HG03039 (cell line): ENCODE data around the gene PTOV1.
A peak's percentile ranks its signal among the peaks of the same experiment; 100 is the strongest.

Experiments used
- ATAC-seq: cut with Tn5 transposase; IDR thresholded peaks from one replicate; pipeline ENCODE4 v1.9.1; 2021; ENCODE audit warnings: mild to moderate bottlenecking, moderate library complexity; ENCODE audit not compliant: unreplicated experiment

Gene PTOV1

DNA sequence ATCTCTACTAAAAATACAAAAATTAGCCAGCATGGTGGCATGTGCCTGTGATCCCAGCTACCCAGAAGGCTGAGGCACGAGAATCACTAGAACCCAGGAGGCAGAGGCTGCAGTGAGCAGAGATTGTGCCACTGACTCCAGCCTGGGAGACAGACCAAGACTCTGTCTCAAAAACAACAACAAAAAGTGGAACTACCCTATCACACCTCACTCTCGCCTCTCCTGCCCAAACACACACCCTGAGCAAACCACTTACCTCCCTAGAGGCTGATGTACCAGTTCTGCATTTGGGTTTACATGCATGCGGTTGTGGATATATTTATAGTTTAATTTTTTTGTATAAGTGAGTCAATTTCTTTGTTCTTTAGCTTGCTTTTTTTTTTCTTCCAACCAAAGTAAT lies 7.7 kb upstream of the PTOV1 start:
- ATAC-seq = no peak

DNA sequence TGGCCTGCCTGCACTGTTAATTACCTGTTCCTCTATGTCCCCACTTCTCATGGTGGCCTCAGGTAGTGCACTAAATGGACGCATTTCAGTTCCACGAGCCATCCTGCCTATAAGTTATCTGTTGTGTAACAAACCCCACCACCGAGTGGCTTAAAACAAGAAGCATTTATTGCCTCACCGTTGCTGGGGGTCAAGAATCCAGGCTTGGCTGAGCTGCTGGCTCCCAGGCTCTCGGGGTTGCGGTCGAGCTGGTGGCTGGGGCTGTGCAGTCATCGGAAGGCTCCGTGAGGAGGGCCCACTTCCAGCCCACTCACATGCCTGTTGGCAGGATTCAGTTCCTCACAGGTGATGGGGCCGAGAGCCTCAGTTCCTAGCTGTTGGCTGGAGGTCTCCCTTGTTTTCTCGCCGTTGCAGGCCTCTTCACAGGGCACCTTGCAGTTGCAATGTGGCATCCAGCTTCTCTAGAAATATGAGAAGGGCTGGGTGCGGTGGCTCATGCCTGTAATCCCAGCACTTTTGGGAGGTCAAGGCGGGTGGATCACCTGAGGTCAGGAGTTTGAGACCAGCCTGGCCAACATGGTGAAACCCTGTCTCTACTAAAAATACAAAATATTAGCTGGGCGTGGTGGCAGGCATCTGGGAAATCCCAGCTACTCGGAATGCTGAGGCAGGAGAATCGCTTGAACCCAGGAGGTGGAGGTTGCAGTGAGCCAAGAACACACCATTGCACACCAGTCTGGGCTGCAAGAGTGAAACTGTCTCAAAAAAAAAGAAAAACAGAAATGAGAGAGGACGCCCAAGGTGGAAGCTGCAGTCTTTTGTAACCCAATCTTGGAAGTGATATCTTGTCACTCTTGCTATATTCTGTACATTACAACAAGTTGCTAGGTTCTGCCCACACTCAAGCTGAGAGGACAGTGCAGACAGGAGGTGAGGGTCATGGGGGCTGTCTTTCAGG lies 6.5 kb upstream of the PTOV1 start:
- ATAC-seq = no peak

DNA sequence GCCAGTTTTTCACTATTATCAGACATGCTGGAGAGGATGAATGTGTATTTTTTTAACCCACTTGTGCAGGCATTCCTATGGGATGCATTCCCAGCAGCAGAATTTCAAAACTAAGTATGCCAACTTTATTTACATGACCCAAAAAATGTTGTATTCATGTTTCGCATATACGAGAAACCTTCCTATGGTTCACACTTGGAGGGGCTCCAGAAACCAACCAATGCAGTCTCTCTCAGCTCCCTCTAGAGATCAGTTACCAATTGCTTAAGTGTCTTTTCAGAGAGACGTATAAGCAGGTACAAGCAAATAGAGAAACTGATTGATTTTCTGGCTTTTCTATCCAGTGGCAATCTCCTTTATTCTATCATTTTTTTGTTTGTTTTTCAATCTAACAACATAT lies 5.5 kb upstream of the PTOV1 start:
- ATAC-seq = no peak

DNA sequence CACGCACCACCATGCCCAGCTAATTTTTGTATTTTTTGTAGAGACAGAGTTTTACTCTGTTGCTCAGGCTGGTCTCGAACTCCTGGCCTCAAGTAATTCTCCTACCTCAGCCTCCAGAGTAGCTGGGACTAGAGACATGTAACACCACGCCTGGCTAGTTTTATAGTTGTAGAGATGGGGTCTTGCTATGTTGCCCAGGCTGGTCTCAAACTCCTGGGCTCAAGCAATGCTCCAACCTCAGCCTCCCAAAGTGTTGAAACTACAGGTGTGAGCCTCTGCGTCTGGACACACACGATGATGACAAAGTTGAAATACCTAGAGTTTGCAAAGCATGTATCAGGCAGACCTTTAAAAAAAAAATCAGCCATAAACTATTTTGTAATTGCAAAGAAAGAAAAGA lies 4.6 kb upstream of the PTOV1 start:
- no peak for ATAC-seq

DNA sequence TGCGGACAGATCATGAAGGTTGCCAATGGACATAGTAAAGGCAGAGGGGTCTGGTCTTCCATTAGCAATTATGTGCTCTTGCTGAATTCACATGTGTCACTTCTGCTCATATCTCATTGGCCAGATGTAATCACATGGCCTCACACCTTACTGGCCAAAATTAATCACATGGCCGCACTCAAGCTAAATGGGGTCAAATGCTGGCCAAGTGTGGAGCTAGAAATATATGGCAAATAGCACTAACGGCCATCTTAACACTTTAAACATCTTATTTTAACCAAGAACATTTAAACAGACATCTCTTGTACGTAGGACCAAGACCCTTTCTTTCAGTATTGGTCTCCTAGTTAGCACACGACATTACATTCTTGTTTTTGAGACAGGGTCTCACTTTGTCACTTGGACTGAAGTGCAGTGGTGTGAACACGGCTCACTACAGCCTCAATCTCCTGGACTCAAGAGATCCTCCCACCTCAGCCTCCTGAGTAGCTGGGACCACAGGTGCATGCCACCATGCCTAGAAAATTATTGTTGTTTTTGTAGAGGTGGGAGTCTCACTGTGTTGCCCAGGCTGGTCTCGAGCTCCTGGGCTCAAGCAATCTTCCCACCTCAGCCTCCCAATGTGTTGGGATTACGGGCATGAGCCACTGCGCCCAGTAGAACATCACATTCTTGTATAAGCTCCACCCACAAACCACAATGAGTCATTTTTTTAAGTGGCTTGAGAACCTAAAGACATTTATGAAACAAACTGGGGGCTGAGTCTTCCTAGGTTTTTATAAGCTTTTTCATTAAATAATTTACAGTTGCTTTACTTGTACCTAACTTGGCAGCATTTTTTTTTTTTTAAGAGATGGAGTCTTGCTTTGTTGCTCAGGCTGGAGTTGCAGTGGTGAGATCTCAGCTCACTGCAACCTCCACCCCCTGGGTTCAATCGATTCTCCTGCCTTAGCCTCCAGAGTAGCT lies 2.9 kb upstream of the PTOV1 start:
- ATAC-seq = no peak

DNA sequence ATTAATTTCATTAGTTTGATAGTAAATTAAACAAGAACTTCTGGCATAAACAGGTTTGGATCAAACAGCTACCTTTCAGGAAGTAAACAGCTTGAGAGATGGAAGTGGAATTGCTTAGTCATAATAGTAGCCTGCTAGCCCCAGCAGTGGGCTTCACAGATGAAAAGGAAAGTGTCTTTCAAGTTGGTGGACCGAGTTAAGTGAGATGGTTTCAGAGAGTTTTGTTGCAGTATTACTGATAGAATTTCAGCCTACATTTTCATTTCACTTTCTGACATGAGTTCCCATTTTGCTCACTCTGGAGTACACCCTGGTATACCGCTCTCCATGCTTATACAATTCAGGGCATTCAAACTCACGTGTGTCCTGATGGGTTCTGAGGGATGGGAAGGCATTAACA lies 2.0 kb upstream of the PTOV1 start:
- no peak for ATAC-seq

DNA sequence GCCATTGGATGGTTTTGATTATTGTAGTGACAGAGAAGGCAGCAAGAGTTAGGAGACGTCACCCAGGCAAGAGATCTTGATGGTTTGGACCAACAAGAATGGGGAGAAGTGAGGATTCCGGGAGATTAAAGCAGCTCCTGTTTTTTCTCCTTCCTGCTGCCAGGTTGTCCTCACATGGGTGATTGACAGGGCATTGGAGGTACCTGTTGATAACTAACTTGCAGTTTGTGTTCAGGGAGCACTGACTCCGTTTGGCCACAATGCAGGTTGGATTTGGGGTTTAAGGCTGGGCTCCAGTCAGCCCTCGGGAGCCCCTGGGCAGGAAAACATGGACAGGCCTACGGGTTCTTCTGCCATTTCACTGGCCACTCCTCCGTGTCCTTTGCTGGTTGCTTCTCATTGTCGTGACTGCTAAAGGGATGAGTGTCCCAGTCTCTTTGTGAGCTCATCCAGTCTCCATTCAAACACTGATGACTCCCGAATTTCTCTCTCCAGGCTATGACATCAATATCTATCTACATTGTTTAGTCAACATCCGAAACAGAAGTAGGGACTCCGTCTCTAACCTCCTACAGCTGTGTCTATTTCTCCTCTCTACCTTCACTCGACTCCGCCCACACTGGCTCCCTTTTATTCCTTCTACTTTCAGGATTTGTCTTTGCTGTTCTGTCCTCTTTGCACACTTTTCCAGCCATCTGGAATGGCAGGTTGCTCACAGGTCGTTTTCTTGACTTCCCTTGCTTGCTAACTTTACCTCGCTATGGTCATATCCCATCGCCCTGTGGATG lies 1.3 kb upstream of the PTOV1 start:
- ATAC-seq = no peak

DNA sequence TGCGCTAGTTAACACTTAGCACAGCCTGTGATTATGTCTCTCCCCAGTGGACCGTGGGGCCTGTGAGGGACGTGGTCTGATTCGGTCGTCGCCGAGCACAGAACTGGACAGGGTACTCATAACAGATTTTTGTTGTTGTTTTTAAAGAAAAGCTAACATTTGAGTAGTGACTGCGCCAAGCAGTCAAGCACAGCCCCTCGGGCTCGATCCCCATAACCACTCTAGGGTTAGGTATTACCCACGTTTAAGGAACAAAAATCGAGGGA lies 805 bp upstream of the PTOV1 start:
- no peak for ATAC-seq

DNA sequence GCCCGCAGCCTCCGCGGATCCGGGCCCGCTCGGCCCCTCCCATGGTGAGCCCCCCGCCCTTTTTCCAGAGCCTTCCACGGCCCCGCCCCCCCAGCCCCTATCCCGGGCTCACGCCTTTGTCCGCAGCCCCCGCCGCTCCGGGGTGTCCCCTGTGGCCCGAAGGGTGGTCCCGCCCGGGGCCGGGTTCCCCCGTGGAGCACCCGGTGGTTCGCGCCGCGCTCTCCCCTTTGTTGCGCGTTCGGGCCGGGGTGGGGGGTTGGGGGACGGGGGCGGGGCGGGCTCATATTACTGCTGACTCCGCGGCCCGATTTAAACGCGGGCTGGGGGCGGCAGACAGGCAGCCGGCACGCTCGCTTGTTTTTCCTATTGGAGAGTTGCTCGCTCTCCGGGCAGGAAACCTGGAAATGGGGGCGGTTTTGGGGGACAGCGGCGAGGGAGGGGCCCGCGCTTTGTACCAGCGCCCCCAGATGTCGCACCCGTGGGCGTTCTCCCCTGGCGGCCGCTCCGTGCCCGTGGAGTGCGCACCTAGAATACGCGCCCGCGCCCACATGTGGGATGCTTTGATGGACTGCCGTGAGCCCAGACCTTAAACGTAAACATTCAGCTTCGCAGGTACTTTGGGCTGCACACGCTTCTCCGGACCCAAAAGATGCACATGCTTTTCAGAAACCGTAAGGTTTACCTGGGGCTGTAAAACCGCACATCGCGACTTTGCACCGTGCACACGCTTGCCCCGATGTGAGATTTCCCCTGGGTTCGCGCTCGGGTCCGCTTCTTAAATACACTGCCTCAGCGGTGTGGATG lies 699 bp downstream of the PTOV1 start:
- ATAC-seq = peak; percentile 7

DNA sequence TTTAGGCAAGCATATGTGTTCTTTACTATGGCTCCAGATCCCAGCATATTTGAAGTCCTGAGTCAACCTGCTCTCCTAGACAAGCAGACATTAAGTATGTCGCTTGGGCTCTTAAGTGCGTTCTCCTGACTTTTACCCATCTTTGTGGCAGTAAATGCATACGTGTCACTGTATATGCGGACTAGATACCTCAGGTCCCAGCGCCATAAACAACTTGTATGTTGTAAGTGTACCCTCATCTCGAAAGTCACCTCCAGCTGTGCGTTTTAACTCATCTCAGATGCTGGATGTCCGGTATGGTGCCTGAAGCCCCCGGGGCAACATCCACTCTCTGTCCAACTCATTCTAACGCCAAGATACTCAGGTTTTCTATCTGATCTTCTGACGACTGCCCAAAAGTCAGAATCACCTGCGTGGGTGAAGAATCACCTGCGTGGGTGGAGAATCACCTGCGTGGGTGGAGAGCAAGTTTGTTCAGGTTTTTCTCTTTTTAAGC lies 1.7 kb downstream of the PTOV1 start:
- ATAC-seq = no peak

DNA sequence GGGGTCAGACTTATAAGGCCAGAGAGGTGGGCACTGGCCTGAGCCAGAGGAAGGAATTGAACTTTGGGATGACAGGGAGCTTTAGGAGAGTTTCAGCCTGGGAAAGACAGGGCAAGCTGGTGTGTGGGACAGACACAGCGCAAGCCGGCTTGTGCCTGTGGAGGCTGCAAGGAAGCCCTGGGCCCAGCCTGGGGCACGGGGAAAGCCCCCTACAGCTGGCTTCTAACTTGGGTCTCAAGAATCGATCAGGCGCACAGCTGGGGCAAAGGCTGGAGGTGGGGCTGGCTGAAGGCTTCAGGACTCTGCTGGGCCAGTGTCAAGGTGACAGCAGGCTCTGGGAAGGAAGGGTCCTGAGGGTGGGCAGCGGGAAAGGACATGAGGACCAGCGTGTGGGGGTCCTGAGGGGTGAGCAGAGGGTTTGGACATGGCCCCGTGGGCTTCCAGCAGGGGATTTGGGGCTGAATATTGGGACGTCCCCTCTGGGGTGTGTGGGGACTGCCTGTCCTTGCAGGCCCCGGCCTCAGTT lies 3.0 kb downstream of the PTOV1 start:
- no peak for ATAC-seq

DNA sequence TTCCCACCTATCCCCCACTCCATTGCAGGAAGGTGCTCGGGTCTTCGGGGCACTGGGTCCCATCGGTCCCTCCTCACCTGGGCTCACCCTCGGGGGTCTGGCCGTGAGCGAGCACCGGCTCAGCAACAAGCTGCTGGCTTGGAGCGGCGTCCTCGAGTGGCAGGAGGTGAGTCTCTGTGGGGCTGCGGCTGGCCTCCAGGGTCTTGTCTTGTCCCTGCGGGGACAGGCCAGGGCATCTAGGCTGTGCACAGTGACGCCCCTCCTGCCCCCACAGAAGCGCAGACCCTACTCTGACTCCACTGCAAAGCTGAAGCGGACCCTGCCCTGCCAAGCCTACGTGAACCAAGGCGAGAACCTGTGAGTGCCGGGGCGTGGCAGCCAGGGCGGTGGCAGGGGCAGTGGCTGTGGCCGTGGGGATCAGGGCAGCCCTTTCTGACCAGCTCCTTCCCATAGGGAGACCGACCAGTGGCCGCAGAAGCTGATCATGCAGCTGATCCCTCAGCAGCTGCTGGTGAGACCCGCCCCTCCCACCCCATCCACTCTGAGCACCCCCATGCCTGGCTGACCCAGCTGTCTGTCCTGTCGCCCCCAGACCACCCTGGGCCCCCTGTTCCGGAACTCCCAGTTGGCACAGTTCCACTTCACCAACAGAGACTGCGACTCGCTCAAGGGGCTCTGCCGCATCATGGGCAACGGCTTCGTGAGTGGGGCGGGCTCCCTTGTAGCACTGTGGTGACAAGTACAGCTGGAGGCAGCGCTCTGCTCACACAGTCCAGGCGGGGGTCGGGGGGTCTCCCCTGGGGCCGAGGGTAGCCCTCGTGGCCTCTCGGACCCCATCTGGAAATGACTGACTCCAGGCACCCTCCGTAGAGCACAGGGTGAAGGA lies 3.7 kb downstream of the PTOV1 start:
- no peak for ATAC-seq

DNA sequence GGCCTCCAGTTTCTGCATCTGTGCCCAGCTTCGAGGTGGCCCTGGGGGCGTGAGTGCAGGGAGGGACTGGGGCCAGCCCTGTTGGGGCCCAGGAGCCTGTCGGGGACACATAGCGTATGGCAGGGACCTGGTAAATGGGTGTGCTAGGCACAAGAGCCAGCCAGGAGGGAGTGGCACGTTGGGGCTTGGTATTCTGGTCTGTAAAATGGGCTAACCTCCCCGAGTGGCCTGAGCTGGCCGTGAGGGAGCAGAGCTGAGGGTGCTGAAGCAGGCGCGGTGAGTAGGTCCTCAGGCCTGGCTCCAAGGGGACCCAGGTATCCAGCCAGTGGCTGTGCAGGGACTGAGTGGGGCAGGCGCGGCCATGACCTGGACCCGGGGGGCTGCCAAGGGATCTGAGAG lies 4.3 kb downstream of the PTOV1 start:
- no peak for ATAC-seq

DNA sequence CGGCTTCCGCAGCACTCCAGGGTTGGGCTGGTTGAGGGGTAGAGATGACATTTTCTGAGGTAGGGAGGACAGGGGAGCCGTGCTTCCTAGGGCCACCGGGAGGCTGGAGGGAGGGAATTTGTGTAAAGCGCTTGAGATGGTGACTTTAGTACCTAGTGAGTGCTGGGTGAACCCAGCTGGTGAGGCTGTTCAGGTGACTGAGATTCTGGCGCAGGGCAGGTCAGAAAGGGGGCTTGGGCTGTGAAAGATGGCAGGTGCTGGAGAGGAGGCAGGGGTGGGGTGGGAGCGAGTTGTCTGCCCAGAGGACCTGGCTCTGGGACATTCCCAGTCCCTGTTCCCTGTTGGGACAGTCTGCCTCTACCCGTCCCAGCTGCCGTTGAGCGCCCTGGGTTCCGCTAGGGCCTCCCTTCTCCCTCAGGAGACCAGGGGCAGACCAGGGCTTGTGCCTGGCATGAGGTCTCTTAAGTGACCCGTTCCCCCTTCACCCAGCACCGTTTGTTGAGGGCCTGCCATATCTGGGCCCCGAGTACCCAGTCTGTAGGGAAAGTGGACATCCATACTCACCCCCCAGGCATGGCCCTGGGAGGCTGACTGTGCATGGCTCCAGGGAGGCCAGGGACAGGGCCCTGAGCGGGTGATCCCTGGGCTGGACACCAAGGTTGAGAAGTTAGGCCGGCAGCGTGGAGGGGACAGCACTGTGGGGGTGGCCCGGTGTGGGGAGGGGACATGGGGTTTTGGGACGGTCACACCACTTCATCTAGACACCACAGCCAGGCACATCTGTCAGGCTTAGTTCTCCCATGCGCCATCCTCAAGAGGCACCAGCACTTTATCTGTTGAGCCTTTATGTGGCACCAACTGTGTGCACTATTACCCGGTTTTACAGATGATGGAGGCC lies 5.0 kb downstream of the PTOV1 start:
- ATAC-seq = no peak

DNA sequence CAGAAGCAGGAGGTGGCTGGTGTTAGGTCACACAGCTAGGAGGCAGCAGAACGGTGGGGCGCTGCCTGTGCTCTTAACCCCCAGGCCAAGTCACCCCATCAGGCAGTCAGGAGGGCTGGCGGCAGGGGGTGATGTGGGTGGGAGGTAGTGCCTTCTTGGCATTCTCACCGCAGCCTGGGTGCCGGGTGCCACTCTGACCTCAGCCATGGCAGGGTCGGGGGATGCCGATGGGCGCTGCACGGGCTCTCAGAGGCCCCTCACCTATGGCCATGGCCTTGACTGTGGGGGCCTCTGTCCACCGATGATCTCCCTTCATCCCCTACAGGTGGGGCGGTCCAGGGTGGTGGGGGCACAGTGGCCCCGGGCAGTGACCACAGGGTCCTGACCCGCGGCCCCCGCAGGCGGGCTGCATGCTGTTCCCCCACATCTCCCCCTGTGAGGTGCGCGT lies 5.6 kb downstream of the PTOV1 start:
- ATAC-seq = no peak

DNA sequence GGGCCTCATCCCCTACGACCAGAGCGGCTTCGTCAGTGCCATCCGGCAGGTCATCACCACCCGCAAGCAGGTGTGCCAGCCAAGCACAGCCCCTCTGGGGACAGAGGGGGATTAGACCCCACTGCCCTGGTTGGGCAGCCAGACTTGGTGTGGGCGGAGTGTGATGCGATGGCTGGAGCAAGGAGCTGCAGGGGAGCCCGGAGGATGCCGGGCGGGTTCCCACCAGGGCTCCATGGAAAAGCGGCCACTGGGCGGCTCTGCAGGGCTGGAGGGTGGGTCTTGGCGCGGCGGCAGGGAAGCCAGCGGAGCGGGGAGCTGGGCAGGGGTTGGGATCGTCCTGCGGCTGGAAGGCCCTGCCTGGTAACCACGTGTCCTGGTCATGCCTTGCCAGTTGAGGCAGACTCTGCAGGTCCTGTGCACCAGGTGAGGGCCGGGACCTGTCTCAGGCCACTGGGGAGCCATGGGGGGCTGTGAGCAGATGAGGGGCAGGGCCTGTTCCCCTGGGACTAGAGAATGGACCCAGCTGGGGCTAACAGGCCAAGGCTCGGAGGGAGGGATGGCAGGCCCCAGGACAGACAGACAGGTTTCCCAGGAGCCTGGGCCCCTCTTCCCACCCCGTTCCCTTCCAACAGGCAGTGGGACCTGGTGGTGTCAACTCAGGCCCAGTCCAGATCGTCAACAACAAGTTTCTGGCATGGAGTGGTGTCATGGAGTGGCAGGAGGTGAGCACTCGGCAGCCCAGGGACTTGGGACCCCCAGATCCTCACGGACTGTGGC lies 6.3 kb downstream of the PTOV1 start:
- no peak for ATAC-seq

DNA sequence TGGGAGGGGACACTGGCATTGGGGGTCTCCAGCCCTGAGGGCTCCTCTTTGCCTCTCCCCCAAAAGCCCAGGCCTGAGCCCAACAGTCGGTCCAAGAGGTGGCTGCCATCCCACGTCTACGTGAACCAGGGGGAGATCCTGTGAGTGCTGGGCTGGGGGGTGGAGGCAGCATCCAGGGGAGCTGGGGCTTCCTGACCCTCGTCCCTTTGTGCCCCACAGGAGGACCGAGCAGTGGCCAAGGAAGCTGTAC lies 6.8 kb downstream of the PTOV1 start:
- no peak for ATAC-seq
